Activated naive CD4-positive, alpha-beta T cell treated with anti-CD3 and anti-CD28 coated beads, Interleukin-2, amount 50 U/mL, for 24 hours (primary cell): ENCODE results near the gene TES.
"Not testable (repeated sequence)": the region's sequence is repeated elsewhere in the genome, so short reads cannot be mapped to it uniquely, and the experiment has no call there.

Experiments
- H3K27ac Mint-ChIP-seq: one replicate; pipeline ENCODE4 v1.8.0; 2021; ENCODE audit warnings: mild to moderate bottlenecking, mixed read lengths
- H3K27me3 Mint-ChIP-seq: one replicate; pipeline ENCODE4 v1.8.0; 2021; ENCODE audit warnings: mixed read lengths
- H3K36me3 Mint-ChIP-seq: one replicate; pipeline ENCODE4 v1.8.0; 2021; ENCODE audit warnings: mixed read lengths
- H3K4me1 Mint-ChIP-seq: one replicate; pipeline ENCODE4 v1.8.0; 2021; ENCODE audit warnings: mixed read lengths
- H3K4me3 Mint-ChIP-seq: one replicate; pipeline ENCODE4 v1.8.0; 2021; ENCODE audit warnings: mild to moderate bottlenecking, mixed read lengths
- H3K9me3 Mint-ChIP-seq: one replicate; pipeline ENCODE4 v1.8.0; 2021; ENCODE audit warnings: mixed read lengths

TES gene, protein sequence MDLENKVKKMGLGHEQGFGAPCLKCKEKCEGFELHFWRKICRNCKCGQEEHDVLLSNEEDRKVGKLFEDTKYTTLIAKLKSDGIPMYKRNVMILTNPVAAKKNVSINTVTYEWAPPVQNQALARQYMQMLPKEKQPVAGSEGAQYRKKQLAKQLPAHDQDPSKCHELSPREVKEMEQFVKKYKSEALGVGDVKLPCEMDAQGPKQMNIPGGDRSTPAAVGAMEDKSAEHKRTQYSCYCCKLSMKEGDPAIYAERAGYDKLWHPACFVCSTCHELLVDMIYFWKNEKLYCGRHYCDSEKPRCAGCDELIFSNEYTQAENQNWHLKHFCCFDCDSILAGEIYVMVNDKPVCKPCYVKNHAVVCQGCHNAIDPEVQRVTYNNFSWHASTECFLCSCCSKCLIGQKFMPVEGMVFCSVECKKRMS

GRCh38 chr7:116210345-116211005 lies at the start of gene TES:
TSS of gene TES (plus strand) at chr7:116210539. CDS start at chr7:116210708, 169 bp downstream.
- H3K4me3 Mint-ChIP-seq: peak within 1 kb of the TSS; percentile 99
- H3K27me3 Mint-ChIP-seq: no peaks in the 10 kb centered on the region
- H3K9me3 Mint-ChIP-seq: no peaks in the 10 kb centered on the region
- H3K4me1 Mint-ChIP-seq: peaks cover 48% of the 10 kb centered on the region
- peak within 1 kb of the TSS; percentile 99 for H3K27ac Mint-ChIP-seq
- H3K36me3 Mint-ChIP-seq: peaks cover 10% of the 10 kb centered on the region

DNA sequence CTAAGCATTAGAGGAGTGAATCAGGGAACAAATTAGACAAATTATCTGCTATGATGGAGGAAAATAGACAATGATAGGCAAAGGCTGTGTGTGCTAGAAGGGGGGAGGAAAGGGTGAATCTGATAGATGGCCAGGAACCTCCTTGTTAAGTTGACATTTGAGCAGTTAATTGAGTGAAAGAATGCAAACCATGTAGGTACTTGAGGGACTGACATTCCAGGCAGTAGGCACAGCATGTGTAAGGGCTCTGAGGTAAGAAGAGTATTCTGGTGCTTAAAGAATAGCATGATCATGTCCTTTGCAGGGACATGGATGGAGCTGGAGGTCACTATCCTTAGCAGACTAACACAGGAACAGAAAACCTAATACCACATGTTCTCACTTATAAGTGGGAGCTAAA lies 48.6 kb upstream of the TES start:
- Mint-ChIP-seq H3K9me3 (no peaks in the 10 kb centered on the region), H3K4me1 (no peaks in the 10 kb centered on the region), H3K27me3 (peaks cover 13% of the 10 kb centered on the region), H3K36me3 (no peaks in the 10 kb centered on the region), H3K27ac (no peak overlapping the region), H3K4me3 (no peak overlapping the region)

GRCh38 chr7:116162254-116162653 lies 48.1 kb upstream of the TES start:
- no peaks in the 10 kb centered on the region for H3K36me3 Mint-ChIP-seq
- H3K4me1 Mint-ChIP-seq: peaks cover 2% of the 10 kb centered on the region
- peaks cover 13% of the 10 kb centered on the region for H3K27me3 Mint-ChIP-seq
- no peak overlapping the region for H3K27ac Mint-ChIP-seq
- no peaks in the 10 kb centered on the region for H3K9me3 Mint-ChIP-seq
- H3K4me3 Mint-ChIP-seq: no peak overlapping the region

DNA sequence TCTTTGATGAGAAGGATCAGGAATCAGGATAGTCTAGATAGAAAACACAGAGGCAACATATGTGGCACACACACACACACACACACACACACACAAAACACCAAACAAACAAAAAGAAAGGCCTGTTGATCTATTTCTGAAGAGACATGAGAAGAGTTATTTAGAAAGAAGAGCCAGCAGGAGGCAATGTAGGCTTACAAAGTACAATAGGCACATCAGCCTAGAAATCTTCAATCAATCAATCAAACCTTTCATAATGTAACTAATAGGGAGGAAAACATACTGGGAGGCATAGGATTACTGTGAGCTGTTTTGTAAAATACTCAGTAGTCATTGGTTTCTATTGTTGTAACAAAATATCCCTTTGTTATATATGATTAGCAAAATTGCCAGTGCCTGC lies 47.3 kb upstream of the TES start:
- H3K4me3 Mint-ChIP-seq: no peak overlapping the region
- peaks cover 13% of the 10 kb centered on the region for H3K27me3 Mint-ChIP-seq
- no peaks in the 10 kb centered on the region for H3K9me3 Mint-ChIP-seq
- no peak overlapping the region for H3K27ac Mint-ChIP-seq
- no peaks in the 10 kb centered on the region for H3K36me3 Mint-ChIP-seq
- peaks cover 5% of the 10 kb centered on the region for H3K4me1 Mint-ChIP-seq

DNA sequence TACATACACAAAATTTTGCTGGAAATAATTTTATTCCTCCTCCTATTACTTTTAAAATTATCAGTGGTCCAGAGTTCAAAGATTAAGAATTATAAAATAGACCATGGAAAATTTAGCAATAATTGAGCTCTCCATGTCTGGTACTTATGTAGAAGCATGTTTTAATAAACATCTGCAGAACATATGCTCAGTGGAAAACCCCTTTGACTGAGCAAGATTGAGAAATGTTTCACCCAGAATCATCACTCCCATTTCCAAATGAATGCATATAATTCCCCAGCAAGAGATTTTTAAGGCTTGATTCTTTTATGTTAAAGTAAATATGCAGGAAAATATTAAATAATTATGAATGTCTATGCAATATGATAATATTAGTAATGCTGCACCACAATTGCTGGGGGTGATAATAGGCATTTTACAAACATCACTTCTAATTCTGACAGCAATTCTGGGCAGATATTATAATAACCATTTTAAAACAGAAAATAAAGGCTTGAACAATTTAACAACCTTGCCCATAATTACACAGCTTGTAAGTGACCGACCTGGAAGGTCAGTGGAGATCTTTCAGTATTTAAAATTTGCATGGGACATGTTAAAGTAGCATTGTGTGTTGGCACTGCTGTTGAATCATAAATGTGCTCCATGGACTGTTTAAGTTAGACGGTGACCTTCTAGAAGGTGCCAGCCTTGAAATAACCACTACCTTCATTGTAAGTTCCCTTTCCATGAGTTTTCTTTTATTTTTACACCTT lies 45.6 kb upstream of the TES start:
- no peak overlapping the region for H3K4me3 Mint-ChIP-seq
- H3K36me3 Mint-ChIP-seq: no peaks in the 10 kb centered on the region
- peaks cover 12% of the 10 kb centered on the region for H3K27me3 Mint-ChIP-seq
- H3K27ac Mint-ChIP-seq: no peak overlapping the region
- H3K9me3 Mint-ChIP-seq: no peaks in the 10 kb centered on the region
- H3K4me1 Mint-ChIP-seq: peaks cover 5% of the 10 kb centered on the region

DNA sequence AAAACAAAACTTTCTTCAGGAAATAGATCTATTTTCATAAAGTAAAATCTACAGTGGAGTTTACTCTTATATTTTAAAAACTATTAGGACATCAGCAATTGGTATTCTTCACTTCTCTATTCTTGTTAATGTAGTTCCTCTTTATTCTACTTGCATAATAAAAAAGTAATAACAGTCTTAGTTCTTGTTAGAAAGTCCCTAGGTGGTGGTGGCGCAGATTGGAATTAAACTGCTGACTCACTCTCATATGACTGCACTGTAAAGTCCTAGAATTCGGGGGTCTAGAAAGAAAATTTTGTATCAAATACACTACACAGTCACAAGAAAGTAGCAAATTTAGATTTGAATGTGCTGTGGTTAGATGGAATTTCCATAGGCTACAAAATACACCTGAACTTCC lies 44.6 kb upstream of the TES start:
- H3K4me3 Mint-ChIP-seq: no peak overlapping the region
- H3K36me3 Mint-ChIP-seq: no peaks in the 10 kb centered on the region
- peaks cover 10% of the 10 kb centered on the region for H3K27me3 Mint-ChIP-seq
- no peak overlapping the region for H3K27ac Mint-ChIP-seq
- H3K9me3 Mint-ChIP-seq: no peaks in the 10 kb centered on the region
- H3K4me1 Mint-ChIP-seq: peaks cover 5% of the 10 kb centered on the region

GRCh38 chr7:116166156-116166555 lies 44.2 kb upstream of the TES start:
- Mint-ChIP-seq H3K27ac (no peak overlapping the region), H3K4me1 (peaks cover 5% of the 10 kb centered on the region), H3K9me3 (no peaks in the 10 kb centered on the region), H3K27me3 (peaks cover 9% of the 10 kb centered on the region), H3K4me3 (no peak overlapping the region), H3K36me3 (no peaks in the 10 kb centered on the region)

GRCh38 chr7:116167177-116167576 lies 43.2 kb upstream of the TES start:
- H3K4me3 Mint-ChIP-seq: no peak overlapping the region

GRCh38 chr7:116169060-116169459 lies 41.3 kb upstream of the TES start:
- Mint-ChIP-seq H3K27me3 (peaks cover 6% of the 10 kb centered on the region), H3K36me3 (no peaks in the 10 kb centered on the region), H3K27ac (no peak overlapping the region), H3K4me3 (no peak overlapping the region), H3K4me1 (peaks cover 5% of the 10 kb centered on the region), H3K9me3 (no peaks in the 10 kb centered on the region)

More at GRCh38 chr7:116167177-116167576, 43.2 kb upstream of the TES start:
- no peaks in the 10 kb centered on the region for H3K9me3 Mint-ChIP-seq
- peaks cover 7% of the 10 kb centered on the region for H3K27me3 Mint-ChIP-seq
- H3K4me1 Mint-ChIP-seq: peaks cover 5% of the 10 kb centered on the region
- no peak overlapping the region for H3K27ac Mint-ChIP-seq
- H3K36me3 Mint-ChIP-seq: no peaks in the 10 kb centered on the region

DNA sequence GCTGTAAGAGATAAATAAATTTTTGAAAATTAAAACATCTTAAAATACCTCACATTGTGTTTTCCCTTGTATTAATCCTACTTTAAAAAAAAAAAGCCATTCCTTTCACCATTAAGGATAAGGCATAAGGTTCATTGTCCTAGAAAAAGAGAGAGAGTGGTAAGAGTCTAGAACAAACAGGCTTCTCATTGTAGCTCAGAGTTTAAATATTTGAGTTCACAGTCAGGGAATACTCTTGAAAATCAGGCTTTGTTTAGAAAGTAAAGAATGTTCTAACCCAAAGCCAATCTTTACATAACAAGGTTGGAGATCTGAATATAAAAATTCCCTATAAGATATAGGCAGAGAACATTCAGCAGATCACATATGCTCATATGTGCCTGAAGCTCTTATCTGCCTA lies 40.2 kb upstream of the TES start:
- Mint-ChIP-seq H3K4me3 (no peak overlapping the region), H3K4me1 (peaks cover 5% of the 10 kb centered on the region), H3K36me3 (no peaks in the 10 kb centered on the region), H3K27me3 (peaks cover 4% of the 10 kb centered on the region), H3K27ac (no peak overlapping the region), H3K9me3 (no peaks in the 10 kb centered on the region)

- H3K4me3 Mint-ChIP-seq: no peak overlapping the region
- H3K9me3 Mint-ChIP-seq: no peaks in the 10 kb centered on the region
- no peak overlapping the region for H3K27ac Mint-ChIP-seq
- peaks cover 5% of the 10 kb centered on the region for H3K4me1 Mint-ChIP-seq
- H3K36me3 Mint-ChIP-seq: no peaks in the 10 kb centered on the region
- H3K27me3 Mint-ChIP-seq: peaks cover 4% of the 10 kb centered on the region
These were observed 39.2 kb upstream of the TES start for GRCh38 chr7:116171094-116171493.

DNA sequence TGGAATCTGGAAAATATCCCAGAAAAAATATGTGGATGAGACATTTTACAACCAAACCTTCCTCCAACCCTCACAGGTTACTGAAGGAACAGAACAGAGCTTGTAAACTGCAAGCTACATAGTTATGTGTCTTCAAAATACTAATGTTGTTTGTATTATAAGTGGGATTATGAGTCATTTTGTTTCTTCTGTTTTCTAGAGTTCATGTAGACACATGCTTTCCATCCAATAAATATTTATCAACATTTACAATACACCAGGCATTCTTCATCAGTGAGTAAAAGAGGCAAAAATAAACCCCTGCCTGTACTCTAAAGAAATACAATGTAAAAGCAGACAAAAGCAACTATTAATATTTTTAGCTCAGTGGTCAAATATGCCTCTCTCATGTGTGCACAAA lies 38.0 kb upstream of the TES start:
- Mint-ChIP-seq H3K4me1 (peaks cover 2% of the 10 kb centered on the region), H3K27me3 (peaks cover 4% of the 10 kb centered on the region), H3K36me3 (no peaks in the 10 kb centered on the region), H3K27ac (no peak overlapping the region), H3K9me3 (no peaks in the 10 kb centered on the region), H3K4me3 (no peak overlapping the region)

DNA sequence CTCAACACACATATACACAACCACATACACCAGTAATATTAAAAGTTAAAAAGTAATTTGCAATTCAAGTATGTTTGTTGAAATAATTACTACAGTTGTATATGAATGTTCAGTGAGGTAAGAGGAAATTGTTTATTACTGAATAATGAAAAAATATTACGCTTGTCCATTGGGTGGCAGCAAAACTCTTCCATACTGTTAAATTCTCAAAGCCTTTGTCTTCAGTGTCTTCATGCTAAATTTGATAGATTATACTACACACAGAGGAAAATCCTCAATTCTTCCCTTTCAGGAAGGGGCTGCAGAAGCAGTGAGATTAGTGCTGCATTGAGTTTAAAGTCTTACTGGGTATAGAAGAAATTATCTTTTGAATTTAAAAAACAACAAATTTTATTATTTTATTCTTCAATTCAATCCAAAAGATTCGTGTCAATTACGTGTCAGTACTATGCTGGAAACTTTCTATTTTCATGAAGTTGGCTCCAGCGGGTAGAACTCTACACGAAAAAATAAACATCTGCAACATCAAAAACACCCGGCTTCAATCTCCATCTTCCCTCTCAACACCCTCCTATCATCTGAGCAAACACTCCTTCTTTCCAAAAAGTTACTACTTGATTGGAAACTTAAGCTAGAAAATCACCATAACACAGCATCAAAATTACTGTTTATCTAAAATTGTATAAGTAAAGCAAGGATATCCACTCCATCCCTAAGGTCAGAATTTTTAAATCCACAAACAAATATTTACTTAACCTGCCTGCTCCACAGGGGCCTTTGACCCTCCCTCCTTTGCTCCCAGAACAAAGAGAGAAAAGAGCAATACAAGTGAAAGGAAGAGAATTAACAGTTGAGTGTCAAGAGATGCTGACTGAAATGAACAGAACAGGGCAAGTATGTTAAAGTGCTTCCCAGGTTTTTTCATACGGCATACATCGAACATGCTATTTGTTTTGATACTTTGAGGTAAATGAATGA lies 37.0 kb upstream of the TES start:
- no peaks in the 10 kb centered on the region for H3K9me3 Mint-ChIP-seq
- no peak overlapping the region for H3K4me3 Mint-ChIP-seq
- H3K4me1 Mint-ChIP-seq: no peaks in the 10 kb centered on the region
- peaks cover 4% of the 10 kb centered on the region for H3K27me3 Mint-ChIP-seq
- no peak overlapping the region for H3K27ac Mint-ChIP-seq
- H3K36me3 Mint-ChIP-seq: no peaks in the 10 kb centered on the region

GRCh38 chr7:116175095-116175494 lies 35.2 kb upstream of the TES start:
- H3K27ac Mint-ChIP-seq, H3K4me1 Mint-ChIP-seq, H3K36me3 Mint-ChIP-seq, H3K4me3 Mint-ChIP-seq, H3K9me3 Mint-ChIP-seq, H3K27me3 Mint-ChIP-seq: not testable (repeated sequence)

DNA sequence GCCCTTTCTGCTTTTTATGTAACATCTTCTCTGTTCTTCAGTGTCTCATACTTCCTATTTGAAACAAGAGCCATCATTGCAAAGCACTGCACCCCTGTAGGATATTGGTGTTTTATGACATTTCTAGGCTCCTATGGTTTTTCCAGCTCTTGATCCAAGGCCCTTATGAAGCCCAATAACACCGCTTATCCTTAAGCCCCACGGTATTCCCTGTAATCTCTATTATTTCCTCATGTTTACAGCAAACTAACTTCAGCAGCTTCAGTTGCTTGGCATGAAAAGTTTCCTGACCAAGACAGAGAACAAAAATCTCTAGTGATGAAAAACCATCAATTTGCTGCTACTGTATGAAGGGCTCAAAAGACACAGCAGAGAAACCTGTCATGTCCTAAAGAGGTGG lies 34.1 kb upstream of the TES start:
- Mint-ChIP-seq H3K4me1 (peaks cover 8% of the 10 kb centered on the region), H3K4me3 (no peak overlapping the region), H3K27ac (peak overlapping the region; percentile 57), H3K27me3 (peaks cover 3% of the 10 kb centered on the region), H3K9me3 (no peaks in the 10 kb centered on the region), H3K36me3 (no peaks in the 10 kb centered on the region)
